OCI-LY1 (cell line): ENCODE results near the gene PSPC1.
"Not testable (repeated sequence)": the region's sequence is repeated elsewhere in the genome, so short reads cannot be mapped to it uniquely, and the experiment has no call there.

ENCODE experiments used
- CTCF ChIP-seq: fragments of 200-600 bp; sonication (generic), shearing (Covaris generic); IDR thresholded peaks from 2 replicates; pipeline ENCODE4 v1.5.1; 2017; ENCODE audit warnings: mild to moderate bottlenecking, antibody characterized with exemption, low read length, moderate library complexity, mixed read lengths
- EZH2 ChIP-seq: fragments of 200-600 bp; sonication (generic), shearing (Covaris generic); IDR thresholded peaks from 2 replicates; pipeline ENCODE4 v1.8.0; 2017; ENCODE audit warnings: borderline replicate concordance, mixed run types, mild to moderate bottlenecking, antibody characterized with exemption, low read length, moderate library complexity, mixed read lengths

GRCh38 chr13:19709782-19710181 is 73.0 kb downstream of the PSPC1 start:
- TF ChIP-seq CTCF, EZH2: not testable (repeated sequence)
